ENCODE results near the gene UBN2. TPM values are rescaled to one million over a fixed set of nuclear protein-coding genes. Genes with fewer than 3 reads are reported as not detected.

The UBN2 gene
- total and polyA plus RNA-seq, 10 of the 15 experiments (the other 5 are each of a cell fraction or from before 2014, with no cell fraction given): 0.27 to 8.5 (median 2.5) TPM

GRCh38 chr7:139341058-139341775 is 110.2 kb downstream of the UBN2 start, which contains the start of gene FMC1 (continued):
- TF ChIP-seq NFXL1 (IDR thresholded peaks at IDR 0.05; ENCODE audit: borderline replicate concordance) (no peak), CUX1 (IDR thresholded peaks at IDR 0.05; ENCODE audit: insufficient replicate concordance, low read depth, low read length) (no peak), ATF2 (IDR thresholded peaks at IDR 0.05; ENCODE audit: low read length) (no peak), NFYB (IDR thresholded peaks at IDR 0.05; ENCODE audit: insufficient read depth, low read depth, low read length) (peak; percentile 96; the same call in 1 of the 2 replicates), KLF5 (IDR thresholded peaks at IDR 0.05; ENCODE audit: partially characterized antibody) (peak; percentile 98), GATAD2B (conservative IDR thresholded peaks at IDR 0.05; ENCODE audit: low read depth) (peak; percentile 87), KAT2A (conservative IDR thresholded peaks at IDR 0.05; ENCODE audit: control insufficient read depth, low read depth, low read length) (no peak), BACH1 (IDR thresholded peaks at IDR 0.05; ENCODE audit: borderline replicate concordance) (peak; percentile 98), ZSCAN29 (IDR thresholded peaks at IDR 0.05) (no peak), FOXK2 (IDR thresholded peaks at IDR 0.05) (peak; percentile 96), ASH2L (IDR thresholded peaks at IDR 0.05; ENCODE audit: borderline replicate concordance, low read depth) (peak; percentile 86; the same call in 1 of the 2 replicates), PRDM15 (CRISPR knock-in tag; IDR thresholded peaks at IDR 0.05) (no peak), JUND (IDR thresholded peaks at IDR 0.05; ENCODE audit: low read depth, low read length) (peak; percentile 97), ATF3 (IDR thresholded peaks at IDR 0.05; ENCODE audit: borderline replicate concordance, extremely low read depth, low read depth, low read length) (peak; percentile 5; the same call in 1 of the 2 replicates), NBN (IDR thresholded peaks at IDR 0.05) (peak; percentile 89), GABPA (IDR thresholded peaks at IDR 0.05; ENCODE audit: low read depth) (no peak), EZH2 (IDR thresholded peaks at IDR 0.05; ENCODE audit: borderline replicate concordance, control insufficient read depth, low read depth, low read length) (no peak), SMC3 (IDR thresholded peaks at IDR 0.05; ENCODE audit: borderline replicate concordance, low read length) (no peak), EP300 (IDR thresholded peaks at IDR 0.05; ENCODE audit: borderline replicate concordance in 1 of 2, control insufficient read depth in 1 of 2, low read depth in 2 of 2, low read length in 2 of 2) (no peak)
